CD4-positive, alpha-beta T cell treated with Interleukin-10 for 1 hour (primary cell): ENCODE results near the gene ZNF454.

Experiments
- DNase-seq: peaks from one replicate; pipeline ENCODE4 v3.0.0-alpha.2; 2020

Gene ZNF454

GRCh38 chr5:178993955-178994579 is 53.1 kb downstream of the ZNF454 start:
- no peak for DNase-seq

- no peak for DNase-seq
Observed at GRCh38 chr5:178994580-178995340, 53.8 kb downstream of the ZNF454 start, which contains the start of gene GRM6. Gene GRM6, minus strand, starts transcription at chr5:178995320. Its CDS starts 376 bp downstream, at chr5:178994944.

GRCh38 chr5:178995341-178995690 is 54.3 kb downstream of the ZNF454 start:
- DNase-seq: no peak

GRCh38 chr5:178996156-178996555 is 55.2 kb downstream of the ZNF454 start:
- DNase-seq: no peak

GRCh38 chr5:178997191-178997590 is 56.2 kb downstream of the ZNF454 start:
- no peak for DNase-seq

GRCh38 chr5:178998441-178998840 is 57.4 kb downstream of the ZNF454 start:
- no peak for DNase-seq

GRCh38 chr5:179006564-179006963 is 65.6 kb downstream of the ZNF454 start:
- no peak for DNase-seq

GRCh38 chr5:179008667-179009066 is 67.7 kb downstream of the ZNF454 start:
- no peak for DNase-seq
